Measurements from ENCODE around the gene PPAT.

The PPAT gene

DNA sequence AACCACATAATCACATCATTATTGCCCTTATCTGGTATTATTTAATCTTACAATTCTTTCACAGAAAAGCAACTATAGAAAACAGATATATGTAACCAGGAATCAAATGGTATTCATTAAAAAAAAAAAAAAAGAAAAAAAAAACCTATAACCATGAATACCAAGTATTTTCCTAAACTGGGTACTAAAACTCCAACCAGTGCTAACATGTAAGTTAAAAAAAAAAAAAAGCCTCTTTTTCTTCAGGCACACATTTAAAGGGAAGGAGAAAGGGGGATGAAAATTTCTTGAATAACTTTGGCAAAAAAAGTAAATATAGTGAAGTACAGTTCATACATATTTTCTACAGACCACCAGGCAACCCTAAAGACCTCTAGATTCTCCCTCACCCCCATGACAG, 2.1 kb downstream of the PPAT start:
- DNase-seq = no peak

DNA sequence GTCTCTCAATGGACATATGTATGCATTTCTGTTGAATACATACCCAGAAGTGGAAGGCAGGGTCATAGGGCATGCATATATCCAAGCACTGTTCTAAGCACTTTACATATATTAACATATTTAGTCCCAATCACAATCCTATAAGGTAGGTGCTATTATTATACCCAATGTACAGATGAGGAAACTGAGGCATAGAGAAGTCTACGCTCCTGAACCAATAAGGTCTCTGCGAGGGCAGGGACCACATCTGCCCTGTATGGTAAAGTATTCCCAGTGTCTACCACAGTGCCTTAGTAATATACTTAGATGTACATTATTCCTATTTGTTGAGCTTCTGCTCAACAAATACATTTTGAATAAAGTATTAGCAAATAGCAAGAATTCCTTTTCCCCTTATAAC, 5.2 kb downstream of the PPAT start:
- DNase-seq = no peak

DNA sequence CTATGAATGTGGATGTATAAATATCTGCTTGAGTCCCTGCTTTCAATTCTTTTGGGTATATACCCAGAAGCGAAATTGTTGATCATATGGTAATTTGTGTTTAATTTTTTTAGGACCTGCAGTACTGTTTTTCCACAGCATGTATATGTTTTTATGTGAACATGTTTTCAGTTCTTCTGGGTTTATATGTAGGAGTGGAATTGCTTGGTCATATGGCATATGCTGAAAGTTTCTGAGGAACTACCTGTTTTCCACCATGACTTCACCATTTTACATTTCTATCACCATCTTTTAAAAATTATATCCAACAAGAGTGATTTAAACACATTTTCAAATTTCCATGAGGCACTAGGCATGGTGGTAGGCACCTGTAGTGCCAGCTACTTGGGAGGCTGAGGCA, 8.2 kb downstream of the PPAT start:
- DNase-seq = no peak

DNA sequence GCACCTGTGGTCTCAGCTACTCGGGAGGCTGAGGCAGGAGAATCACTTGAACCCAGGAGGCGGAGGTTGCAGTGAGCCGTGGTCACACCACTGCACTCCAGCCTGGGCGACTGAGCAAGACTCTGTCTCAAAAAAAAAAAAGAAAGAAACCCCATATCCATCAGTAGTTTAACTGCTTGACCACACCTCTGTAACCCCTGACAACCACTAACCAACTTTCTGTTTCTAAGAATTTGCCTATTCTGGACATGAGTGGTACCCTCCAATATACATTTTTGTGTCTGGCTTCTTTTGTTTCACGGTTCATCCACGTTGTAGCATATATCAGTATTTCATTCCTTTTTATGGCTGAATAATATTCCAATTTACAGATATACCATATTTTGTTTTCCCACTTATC, 9.1 kb downstream of the PPAT start:
- no peak for DNase-seq

DNA sequence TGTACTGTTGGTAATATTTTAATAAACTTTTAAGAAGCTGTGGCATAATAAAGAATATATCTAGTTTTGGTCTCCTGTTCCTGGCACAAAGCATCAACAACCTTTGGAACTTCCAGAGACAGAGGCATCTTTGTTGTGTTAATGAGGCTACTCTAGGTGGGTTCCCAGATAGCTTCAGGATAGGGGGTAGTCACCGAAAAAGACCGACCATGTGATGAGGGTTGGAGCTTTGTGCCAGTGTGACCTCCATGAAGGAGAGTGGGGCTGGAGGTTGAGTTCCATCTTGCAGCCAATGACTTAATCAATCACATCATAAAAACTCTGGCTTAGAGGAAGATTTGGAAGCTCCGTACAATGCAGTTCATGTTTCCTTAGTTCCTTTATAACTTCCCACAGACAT, 9.9 kb downstream of the PPAT start:
- no peak for DNase-seq

DNA sequence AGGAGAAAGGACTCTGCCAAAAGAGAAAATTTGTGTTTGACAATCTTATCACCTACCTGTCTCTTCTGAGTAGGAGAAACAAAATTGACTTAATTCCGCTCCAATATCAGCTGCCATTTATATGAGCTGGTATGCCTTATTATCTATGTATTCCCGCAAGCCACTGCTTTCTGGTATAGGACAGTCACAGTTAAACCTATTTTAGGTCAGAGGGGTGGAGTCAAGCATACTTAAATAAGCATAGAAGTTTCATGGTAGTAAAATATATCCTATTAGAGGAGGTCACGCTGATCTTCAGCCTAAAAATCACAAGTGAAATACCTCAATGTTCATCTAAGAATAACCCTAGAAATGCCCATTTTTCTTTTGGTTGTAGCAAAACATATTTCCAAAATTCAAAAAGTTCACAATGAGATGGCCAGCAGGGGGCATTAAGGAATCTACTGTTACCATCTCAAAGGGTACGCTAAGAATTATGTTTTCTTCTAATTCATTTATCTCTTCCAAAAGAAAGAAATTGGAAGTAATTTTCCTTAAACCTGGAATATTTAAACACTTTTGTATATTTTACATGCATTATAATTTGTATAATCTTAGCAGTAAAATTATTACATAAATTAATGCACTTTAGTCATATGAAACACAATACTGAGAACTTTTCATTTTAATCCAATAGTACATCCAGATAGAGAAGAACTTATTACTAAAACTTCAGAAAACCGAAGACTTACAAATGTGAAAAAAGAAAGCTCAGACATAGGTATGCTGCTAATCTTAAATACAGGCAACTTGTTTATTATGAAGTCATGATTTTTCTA, 10.5 kb downstream of the PPAT start:
- peak; percentile 37 for DNase-seq

DNA sequence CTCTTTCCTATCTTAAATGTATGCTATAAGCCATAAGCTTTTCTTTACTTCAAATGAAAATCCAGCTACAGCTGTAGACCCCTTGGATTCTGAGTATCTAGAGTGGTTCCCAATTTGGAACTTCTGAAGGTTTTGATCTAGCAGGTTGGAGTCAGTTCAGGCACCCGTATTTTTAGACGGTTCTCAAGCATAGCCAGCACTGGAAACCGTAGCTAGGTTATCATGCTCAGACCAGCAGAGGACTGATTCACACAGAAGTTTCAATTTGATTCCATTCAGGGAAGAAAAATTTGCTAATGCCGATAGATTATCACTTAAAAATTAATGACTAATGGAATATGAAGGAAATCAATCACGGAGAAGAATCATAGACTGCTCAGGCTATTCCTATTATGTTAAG, 11.2 kb downstream of the PPAT start:
- DNase-seq = no peak

DNA sequence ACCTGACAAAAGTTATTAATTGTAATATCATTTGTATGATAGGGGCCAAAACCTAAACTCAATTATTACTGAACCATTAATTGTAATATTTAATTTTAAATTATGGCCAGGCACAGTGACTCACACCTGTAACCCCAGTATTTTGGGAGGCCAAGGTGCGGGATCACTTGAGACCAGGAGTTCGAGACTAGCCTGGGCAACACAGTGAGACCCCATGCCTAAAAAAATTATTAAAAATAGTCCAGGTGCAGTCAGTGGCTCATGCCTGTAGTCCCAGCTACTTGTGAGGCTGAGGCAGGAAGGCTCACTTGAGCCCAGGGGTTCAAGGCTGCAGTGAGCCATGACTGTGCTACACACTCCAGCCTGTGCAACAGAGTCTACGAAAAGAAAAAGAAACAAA, 18.0 kb downstream of the PPAT start:
- DNase-seq = no peak

DNA sequence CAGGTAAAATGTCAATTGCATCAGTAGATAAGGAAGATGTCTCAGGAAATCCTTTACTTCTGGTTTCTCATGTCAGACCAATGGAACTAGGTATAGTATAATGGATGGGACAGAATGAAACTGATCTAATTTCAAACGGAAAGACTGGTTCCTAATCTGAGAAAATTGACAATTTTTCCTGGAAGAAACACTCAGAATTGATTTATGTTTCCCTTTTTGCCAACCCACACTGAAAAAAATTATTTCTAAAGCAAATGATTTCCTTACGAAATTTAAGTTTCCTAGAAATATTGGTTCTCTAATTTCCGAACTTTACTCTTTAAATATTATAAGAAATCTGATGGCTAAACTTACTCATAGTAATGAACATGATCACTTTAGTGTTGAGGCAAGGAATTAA, 19.1 kb downstream of the PPAT start:
- DNase-seq = no peak

DNA sequence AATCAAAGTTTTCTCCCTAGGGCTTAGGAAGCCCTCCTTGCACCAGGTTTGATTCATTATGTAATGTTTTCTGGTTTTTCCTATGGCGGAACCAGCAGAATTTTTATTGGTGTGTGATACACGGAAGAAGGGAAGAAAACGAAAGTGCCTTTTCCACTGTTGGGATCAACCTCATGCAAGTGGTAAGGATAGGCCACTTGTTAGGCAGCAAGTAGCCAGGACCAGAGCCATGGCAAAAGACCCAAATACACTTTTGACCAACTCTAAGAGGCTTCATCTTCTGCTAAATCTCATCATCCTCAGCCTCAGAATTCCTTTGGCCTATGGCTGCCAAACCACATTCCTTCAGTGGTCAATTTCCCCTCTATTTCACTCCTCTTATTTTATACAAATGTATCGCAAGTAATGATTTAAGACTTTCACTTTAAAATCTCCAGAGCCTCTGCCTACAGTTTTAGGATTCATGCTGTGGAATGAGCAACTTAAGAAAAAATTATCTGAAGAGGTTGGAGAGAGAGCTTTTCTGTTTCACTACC, 21.2 kb downstream of the PPAT start:
- no peak for DNase-seq

DNA sequence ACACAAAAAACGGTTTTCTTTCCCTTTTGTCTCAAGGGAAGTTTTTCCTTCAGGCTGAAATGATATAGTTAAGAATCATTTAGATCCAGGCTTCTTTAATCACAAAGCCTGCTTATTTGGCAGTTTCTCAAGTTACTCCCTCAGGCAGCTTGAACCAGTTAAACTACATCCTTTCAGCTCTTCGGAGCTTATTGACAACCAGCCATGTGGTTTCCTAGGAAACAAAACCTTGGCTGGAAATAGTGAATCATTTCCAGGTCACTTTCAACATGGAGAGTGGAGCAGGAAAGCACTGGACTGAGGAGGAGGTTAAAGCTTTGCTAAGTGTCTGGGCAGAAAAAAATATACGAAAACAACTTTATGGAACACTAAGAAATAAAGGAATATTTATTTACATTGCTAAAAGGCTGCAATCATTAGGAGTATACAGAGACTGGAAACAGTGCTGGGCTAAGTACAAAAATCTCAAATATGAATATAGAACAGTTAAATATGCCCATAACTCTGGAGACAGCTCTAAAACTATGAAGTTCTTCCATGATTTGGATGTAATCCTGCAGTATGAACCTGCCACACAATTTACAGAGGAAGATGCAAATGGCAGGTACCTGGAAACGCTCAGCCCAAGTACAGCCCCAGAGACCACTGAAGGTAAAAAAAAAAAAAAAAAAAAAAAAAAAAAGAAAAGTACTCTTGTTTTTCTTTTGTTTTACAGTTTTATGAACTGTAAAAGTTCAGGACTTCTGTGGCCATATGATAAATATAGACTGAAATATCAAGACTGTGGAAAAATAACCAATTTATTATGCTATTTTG, 25.0 kb downstream of the PPAT start:
- no peak for DNase-seq

DNA sequence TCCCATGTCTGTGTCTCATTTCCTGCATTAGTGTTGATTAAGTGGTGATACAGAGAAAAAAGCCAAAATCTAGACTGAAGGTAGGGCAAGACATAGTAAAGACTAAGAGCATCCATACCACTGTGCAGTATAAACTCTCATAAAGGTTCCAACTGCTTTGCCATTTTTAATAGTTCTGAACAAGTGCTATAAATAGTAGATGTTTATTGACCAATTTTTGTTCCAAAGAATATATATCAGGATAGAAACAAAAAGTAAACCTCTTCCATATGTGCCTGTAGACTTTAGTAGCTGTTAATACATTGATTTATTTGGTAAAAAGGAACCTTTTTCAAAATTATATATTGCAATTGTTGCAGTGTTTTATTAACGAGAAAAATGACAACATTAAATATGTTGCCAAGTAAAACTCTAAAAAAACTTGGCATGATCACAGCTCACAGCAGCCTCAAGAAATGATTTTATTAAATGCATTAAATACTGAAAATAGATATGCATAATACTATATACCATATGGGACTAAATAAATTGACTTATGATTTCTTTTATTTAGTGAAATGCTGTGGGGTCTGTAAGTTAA, 25.8 kb downstream of the PPAT start:
- DNase-seq = no peak

DNA sequence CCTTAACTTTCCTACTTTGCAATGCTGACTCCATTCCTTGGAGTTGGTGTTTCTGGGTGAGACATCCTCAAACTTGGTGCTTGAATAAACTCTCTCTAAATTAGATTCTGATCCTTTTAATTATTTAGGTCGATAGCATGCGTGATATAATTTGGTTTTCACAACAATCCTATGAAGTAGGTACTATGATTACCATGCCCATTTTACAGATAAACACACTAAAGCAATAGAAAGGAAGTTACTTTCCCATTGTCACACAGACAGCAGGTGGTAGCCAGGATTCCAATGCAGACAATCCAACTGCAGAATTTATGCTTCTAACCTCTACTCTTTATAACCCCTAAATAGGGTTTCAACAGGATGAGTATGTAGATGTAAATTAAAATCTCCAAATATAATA, 26.4 kb downstream of the PPAT start:
- no peak for DNase-seq

DNA sequence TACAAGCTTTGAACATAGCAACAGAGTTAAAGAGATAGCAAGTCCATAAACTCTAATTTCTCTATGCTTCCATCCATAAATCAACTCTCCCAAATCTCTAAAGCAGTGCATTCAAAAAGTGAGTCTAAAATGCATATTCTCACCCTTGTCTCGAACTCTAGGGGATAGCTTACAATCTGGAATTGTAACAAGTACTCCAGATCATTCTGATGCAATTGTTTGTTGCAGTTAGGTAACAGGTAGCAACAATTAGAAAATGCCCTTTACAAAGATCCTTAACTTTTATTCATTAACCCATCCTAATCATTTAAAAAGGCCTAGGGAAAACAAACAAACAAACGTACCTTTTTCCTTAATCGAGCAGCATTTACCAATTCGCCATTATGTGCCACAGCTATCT, 29.3 kb downstream of the PPAT start:
- DNase-seq = no peak

DNA sequence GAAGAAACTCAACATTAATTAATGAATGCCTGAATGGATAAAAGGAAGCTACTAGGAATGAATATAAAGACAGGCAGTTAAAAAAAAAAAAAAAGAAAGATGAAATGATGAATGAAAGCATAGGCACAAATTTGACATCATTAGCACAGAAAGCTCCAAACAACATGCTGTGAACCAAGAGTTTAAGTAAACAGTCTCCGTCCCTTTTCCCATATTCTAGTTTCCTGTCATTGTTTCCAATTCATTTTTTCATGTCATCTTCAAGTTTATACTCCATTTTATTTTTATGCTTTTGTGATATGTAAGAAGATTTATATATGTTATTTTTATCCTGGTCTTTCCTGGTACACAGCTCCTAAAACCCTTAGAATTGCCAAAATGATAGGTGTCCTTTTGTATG, 30.4 kb downstream of the PPAT start:
- DNase-seq = no peak

DNA sequence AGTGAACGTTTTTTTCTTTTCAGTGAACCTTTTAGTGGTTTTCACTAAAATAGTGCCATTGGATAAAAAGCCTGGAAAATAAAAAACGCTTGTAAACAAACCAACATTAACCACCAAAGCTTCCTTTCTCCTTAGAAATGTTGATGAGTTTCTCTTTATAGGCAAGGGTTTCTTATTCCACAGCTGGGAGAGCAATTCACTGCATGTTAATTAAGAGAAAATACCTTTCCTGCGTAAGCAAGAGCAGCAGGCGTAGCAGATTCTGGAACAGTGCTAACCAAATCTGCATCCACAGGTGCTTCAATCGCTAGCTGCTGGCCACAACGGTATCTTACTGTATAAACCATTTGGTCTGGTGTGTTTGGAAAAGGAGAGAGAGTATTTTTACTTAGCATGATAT, 34.9 kb downstream of the PPAT start:
- DNase-seq = no peak

DNA sequence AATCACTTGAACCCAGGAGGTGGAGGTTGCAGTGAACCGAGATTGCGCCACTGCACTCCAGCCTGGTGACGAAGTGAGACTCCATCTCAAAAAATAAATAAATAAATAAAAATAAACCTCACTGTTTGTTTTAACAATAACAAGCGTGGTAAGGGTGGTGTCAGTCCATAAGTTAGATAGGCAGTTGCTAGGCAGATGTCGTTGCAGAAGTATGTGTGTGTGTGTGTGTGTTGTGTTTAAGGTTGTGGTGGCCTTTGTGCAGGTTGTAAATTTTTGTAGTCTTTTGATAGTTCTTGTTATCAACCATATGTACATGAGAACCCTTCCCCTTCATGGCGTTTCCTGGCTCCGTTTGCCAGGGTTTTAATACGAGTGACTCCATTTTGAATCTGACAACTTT, 44.1 kb downstream of the PPAT start:
- DNase-seq = no peak

DNA sequence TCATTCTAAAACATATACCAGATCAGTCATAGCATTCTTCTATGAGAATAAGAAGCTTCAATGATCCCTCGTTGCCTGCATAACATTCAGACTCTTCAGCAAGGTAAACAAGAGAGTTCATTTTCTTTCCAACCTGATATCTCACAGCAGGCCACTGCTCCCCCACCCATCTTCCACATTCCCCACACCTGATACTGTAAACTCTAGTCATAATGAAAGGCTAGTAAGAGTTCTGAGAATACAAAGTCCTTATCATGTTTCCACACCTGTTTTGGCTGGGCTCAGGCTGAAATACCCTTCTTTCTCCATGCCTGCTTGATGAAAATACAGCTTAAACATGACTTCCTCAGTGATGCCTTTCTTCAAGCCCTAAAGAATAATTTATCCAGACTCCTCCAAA, 45.9 kb downstream of the PPAT start:
- no peak for DNase-seq

DNA sequence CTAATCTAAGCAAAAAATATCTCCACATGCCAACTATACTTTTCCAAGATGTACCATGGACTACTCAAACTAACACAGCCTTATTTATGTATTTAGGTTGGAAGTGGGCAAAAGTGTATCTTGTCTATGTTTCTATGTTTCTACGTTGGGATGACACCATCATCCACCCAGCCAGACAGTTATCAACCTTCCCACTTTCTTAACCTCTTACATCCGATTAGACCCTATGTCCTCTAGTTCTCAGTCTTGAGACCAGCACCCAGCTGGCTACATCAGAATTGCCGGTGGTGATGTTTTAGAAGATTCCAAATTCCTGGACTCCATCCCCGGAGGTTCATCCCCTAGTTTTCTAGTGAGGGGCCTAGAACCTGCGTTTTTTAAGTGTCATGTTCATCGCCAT, 47.1 kb downstream of the PPAT start:
- no peak for DNase-seq

DNA sequence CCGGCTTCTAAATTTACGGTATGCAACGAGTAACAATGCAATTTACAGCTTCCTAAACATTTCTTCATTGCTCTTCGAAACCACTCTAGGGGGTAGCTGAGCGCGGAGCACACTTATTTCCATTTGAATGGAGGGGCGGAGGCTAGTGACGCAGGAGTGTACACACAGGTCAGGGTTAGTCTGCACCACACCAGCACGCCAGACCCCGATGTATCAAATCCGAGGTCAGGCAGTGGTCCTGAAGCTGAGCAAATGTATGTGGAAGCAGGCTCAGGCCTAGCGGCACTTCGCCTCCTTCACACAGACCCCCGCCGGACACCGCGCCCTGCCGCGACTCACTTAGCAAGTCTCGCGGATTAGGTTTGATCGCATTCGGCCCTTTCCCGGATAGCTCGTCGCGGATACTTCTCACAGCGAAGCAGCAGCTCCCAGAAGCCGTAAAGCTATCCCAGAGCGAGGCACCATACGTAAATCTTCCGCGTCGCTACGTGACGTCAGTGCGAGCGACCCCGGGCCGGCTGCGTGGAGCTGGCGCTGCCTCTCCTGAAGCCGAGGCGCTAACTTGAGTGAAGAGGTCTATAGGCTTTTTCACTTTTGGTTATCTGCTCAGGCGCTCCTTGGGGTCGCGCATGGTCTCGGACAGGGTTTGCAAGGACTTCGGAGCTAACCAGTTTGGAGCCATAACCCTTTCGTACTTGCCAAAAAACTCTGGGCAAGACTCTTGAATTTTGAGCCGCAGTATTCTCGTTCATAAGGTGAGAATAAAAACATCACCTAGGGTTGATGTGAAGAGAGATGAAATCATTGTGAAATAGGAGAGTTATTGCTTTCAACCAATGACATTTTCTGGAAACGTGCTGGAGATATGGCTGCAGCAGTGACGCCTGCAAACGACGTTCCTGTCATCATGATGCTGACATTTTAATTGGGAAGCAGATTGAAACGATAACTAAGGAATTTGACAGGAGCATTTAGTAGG, 48.1 kb downstream of the PPAT start, which contains the start of gene AASDH:
Gene AASDH, minus strand, starts transcription at position 469 of the 979 bp plus-strand sequence. CDS start 3,192 bp downstream, outside the sequence.
- DNase-seq = peak; percentile 94

DNA sequence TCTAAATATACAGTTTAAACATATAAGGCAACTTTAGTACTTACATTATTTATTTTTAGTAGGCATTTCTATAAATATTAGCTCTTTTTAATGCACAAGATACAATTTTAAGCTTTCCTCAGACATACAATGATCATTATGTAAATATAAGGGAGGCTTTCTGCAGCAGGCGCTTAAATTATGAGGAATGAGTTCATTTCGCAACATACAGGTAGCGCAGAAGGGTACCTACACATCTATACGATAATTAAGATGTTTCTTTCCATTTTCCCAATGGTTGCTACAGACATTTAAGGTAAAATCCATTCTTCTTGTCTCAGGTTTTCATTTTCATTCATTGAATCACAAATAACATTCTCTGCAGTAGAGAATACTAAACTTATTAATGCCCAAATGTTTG, 49.3 kb downstream of the PPAT start:
- DNase-seq = no peak

DNA sequence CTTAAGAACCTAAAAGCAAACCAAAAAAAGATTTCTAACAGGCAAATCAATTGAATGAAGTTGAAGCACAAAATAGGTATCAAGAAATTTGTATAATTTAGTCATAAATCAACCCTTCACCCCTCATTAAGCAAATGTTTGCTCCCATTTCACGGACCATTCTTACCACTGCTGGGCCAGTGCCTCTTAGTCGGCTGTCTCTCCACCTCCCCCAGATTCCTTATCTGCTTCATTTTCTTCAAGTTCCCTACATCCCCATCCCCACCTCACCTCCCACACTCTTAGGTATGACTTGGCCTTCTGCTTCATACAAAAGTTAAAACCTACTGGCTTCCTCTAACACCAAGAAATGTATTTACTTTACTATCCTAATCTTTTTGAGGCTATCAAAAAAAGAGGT, 60.0 kb downstream of the PPAT start:
- no peak for DNase-seq

Data from central memory CD4-positive, alpha-beta T cell (primary cell).